Hematopoietic multipotent progenitor cell treated with erythropoietin and hydrocortisone succinate and interleukin-3 and kit ligand, for 4 days (in vitro differentiated cells): ENCODE data around the gene ZNF189.

Experiments used
- DNase-seq: peaks from one replicate; pipeline ENCODE4 v3.0.0-alpha.2; 2015

The ZNF189 gene

GRCh38 chr9:101421653-101422065, 23.0 kb downstream of the ZNF189 start:
- DNase-seq = no peak

- no peak for DNase-seq
Observed at GRCh38 chr9:101427358-101427757, 28.7 kb downstream of the ZNF189 start.

GRCh38 chr9:101427957-101428655, 29.5 kb downstream of the ZNF189 start:
- no peak for DNase-seq

- no peak for DNase-seq
Observed at GRCh38 chr9:101428909-101429308, 30.3 kb downstream of the ZNF189 start.

- no peak for DNase-seq
Observed at GRCh38 chr9:101429736-101430135, 31.1 kb downstream of the ZNF189 start.

- no peak for DNase-seq
Observed at GRCh38 chr9:101432171-101432570, 33.5 kb downstream of the ZNF189 start.

- DNase-seq = no peak
Observed at GRCh38 chr9:101432740-101433139, 34.1 kb downstream of the ZNF189 start.

- no peak for DNase-seq
Observed at GRCh38 chr9:101433229-101433628, 34.6 kb downstream of the ZNF189 start.

GRCh38 chr9:101434998-101435397, 36.3 kb downstream of the ZNF189 start:
- DNase-seq = no peak

GRCh38 chr9:101435601-101436079, 37.0 kb downstream of the ZNF189 start, which contains the start of gene ALDOB:
ALDOB (minus strand) TSS chr9:101435774; CDS start chr9:101430887, 4,887 bp downstream.
- no peak for DNase-seq

GRCh38 chr9:101437806-101438232, 39.2 kb downstream of the ZNF189 start:
- DNase-seq = no peak

GRCh38 chr9:101438523-101438922, 39.9 kb downstream of the ZNF189 start:
- DNase-seq = no peak

- DNase-seq = no peak
Observed at GRCh38 chr9:101440714-101441230, 42.1 kb downstream of the ZNF189 start.

GRCh38 chr9:101442318-101442717, 43.7 kb downstream of the ZNF189 start:
- DNase-seq = no peak

GRCh38 chr9:101442736-101443135, 44.1 kb downstream of the ZNF189 start:
- no peak for DNase-seq

GRCh38 chr9:101443364-101443771, 44.7 kb downstream of the ZNF189 start:
- DNase-seq = no peak

GRCh38 chr9:101445353-101446029, 46.8 kb downstream of the ZNF189 start:
- DNase-seq = no peak

- no peak for DNase-seq
Observed at GRCh38 chr9:101446732-101447131, 48.1 kb downstream of the ZNF189 start.

GRCh38 chr9:101448680-101449070, 50.0 kb downstream of the ZNF189 start:
- DNase-seq = no peak

GRCh38 chr9:101449071-101449721, 50.5 kb downstream of the ZNF189 start:
- peak; percentile 81 for DNase-seq

- DNase-seq = no peak
Observed at GRCh38 chr9:101450931-101451330, 52.3 kb downstream of the ZNF189 start.

- no peak for DNase-seq
Observed at GRCh38 chr9:101451498-101451897, 52.8 kb downstream of the ZNF189 start.

- DNase-seq = no peak
Observed at GRCh38 chr9:101453776-101454570, 55.3 kb downstream of the ZNF189 start.
